HepG2 (cell line): ENCODE results near the gene C2orf49. TPM values are rescaled to one million over a fixed set of nuclear protein-coding genes. Genes with fewer than 3 reads are reported as not detected.

Source experiments
- HDAC2 ChIP-seq: sonication (generic); formaldehyde crosslinking; IDR thresholded peaks from 2 replicates; pipeline ENCODE4 v1.4.0; 2020; ENCODE audit warnings: missing genetic modification reagents
- JDP2 ChIP-seq: sonication (generic); formaldehyde crosslinking; IDR thresholded peaks from 2 replicates; pipeline ENCODE4 v1.8.1; 2022; ENCODE audit warnings: missing genetic modification reagents, borderline replicate concordance
- MEIS2 ChIP-seq: sonication (generic); formaldehyde crosslinking; IDR thresholded peaks from 2 replicates; pipeline ENCODE4 v1.9.0; 2021; ENCODE audit warnings: mild to moderate bottlenecking, missing genetic modification reagents
- NPAS2 ChIP-seq: sonication (generic); formaldehyde crosslinking; IDR thresholded peaks from 2 replicates; pipeline ENCODE4 v1.8.0; 2022; ENCODE audit warnings: mild to moderate bottlenecking, missing genetic modification reagents, borderline replicate concordance
- PRPF4 ChIP-seq: fragments of 200-400 bp; formaldehyde crosslinking; IDR thresholded peaks from 2 replicates; pipeline ENCODE4 v1.6.1; 2016; ENCODE audit warnings: low read length, low read depth; ENCODE audit not compliant: poor library complexity, severe bottlenecking
- SRSF9 ChIP-seq: fragments of 200-400 bp; formaldehyde crosslinking; IDR thresholded peaks from 2 replicates; pipeline ENCODE4 v1.6.1; 2018; ENCODE audit warnings: borderline replicate concordance, mild to moderate bottlenecking, low read depth, low read length; ENCODE audit not compliant: insufficient read depth, poor library complexity, severe bottlenecking
- ZNF296 ChIP-seq: sonication (generic); formaldehyde crosslinking; conservative IDR thresholded peaks from 2 replicates; pipeline ENCODE4 v1.5.0; 2020; ENCODE audit warnings: mild to moderate bottlenecking, missing genetic modification reagents
- ZNF33B ChIP-seq: sonication (generic); formaldehyde crosslinking; IDR thresholded peaks from 2 replicates; pipeline ENCODE4 v1.5.1; 2020; ENCODE audit warnings: mild to moderate bottlenecking, missing genetic modification reagents
- ZNF484 ChIP-seq: sonication (generic); formaldehyde crosslinking; IDR thresholded peaks from 2 replicates; pipeline ENCODE4 v1.5.1; 2020; ENCODE audit warnings: mild to moderate bottlenecking, low read depth, missing genetic modification reagents, borderline replicate concordance
- ZNF563 ChIP-seq: sonication (generic); formaldehyde crosslinking; IDR thresholded peaks from 2 replicates; pipeline ENCODE4 v1.8.0; 2022; ENCODE audit warnings: mild to moderate bottlenecking, moderate library complexity, missing genetic modification reagents
- polyA plus RNA-seq, 8 experiments: library from polyadenylated mRNA; depleted of rRNA in 3 of 8; stranded (reverse) in 7 of 8; unstranded in 1 of 8; fragments of >200 nt; fragmentation: Illumina TruSeq in 4 of 8; extraction: Trizol in 4 of 8; gene quantifications; 2 replicates each; pipeline versions ENCODE4 v1.2.1 to v1.2.3, GENCODE V29; 2011 to 2016; ENCODE audit warnings: low read depth in 4 of 8, missing spikeins in 1 of 8, mixed read lengths in 1 of 8; ENCODE audit not compliant: insufficient read depth in 1 of 8
- total RNA-seq, 5 experiments: library from RNA; depleted of rRNA; stranded (reverse); fragments of >200 nt; fragmentation: Illumina TruSeq; extraction: Trizol; gene quantifications; 2 replicates each; pipeline ENCODE4 v1.2.3, GENCODE V29; 2016; ENCODE audit warnings: low read depth in 1 of 5
- TF ChIP-seq, protein P1 (sequence below): sonication (generic); formaldehyde crosslinking; IDR thresholded peaks from 2 replicates; pipeline ENCODE4 v1.4.0; 2020; ENCODE audit warnings: missing genetic modification reagents
- TF ChIP-seq, protein P2 (sequence below), 2 experiments: IDR thresholded peaks; 2 replicates each; pipeline ENCODE4 v1.6.1; 2011 to 2012; ENCODE audit warnings: low read length in 2 of 2, borderline replicate concordance in 1 of 2, low read depth in 1 of 2, mild to moderate bottlenecking in 1 of 2, moderate library complexity in 1 of 2
- TF ChIP-seq, protein P3 (sequence below): sonication (generic); formaldehyde crosslinking; conservative IDR thresholded peaks from 2 replicates; pipeline ENCODE4 v1.4.0; 2020; ENCODE audit warnings: mild to moderate bottlenecking, missing genetic modification reagents, moderate library complexity
- TF ChIP-seq, protein P4 (sequence below), 2 experiments: sonication (generic) in 1 of 2; formaldehyde crosslinking in 1 of 2; IDR thresholded peaks; 2 replicates each; pipeline versions ENCODE4 v1.6.1 to v1.9.0; 2014 to 2022; ENCODE audit warnings: antibody characterized with exemption in 1 of 2, borderline replicate concordance in 1 of 2, inconsistent platforms in 1 of 2, low read depth in 1 of 2, missing genetic modification reagents in 1 of 2

The C2orf49 gene
- total and polyA plus RNA-seq, 2 of the 13 experiments (the other 11 are each of a cell fraction or from before 2014, with no cell fraction given), result 24.7 to 28.8 TPM

DNA sequence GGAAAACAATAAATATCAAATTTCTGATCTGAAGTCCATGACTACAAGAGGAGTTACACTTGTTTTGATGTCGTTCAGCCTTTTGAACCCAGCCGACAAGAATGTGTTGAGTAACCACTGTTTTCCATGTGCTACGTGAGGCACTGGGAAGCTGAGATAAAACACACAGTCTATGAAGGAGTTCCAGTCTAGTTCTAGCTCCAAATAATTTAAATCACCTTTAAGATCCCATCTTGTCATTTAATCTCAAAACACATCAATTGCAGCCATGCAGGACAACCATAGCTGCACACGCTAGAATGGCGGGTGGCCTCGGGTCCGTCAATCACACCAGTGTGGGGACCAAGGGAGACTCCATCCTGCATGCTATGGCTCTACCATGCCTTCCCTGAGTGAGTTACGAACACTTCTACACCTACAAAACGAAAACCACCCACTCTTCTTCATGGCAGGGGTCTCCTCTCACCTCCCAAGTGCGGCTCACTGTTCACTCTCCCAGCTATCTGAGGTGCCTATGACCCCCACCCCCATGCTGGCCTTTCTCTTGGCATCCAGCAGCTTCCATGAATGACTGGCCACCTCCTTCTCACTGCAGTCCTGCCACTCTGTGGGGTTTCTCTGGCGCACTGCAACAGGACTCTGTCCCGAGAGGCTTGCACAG, 57.7 kb downstream of the C2orf49 start (continued):
- TF ChIP-seq, protein P1, sequence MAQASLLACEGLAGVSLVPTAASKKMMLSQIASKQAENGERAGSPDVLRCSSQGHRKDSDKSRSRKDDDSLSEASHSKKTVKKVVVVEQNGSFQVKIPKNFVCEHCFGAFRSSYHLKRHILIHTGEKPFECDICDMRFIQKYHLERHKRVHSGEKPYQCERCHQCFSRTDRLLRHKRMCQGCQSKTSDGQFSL (CRISPR knock-in tag), result no peak
- no peak for TF ChIP-seq PRPF4
- no peak for TF ChIP-seq ZNF563
- no peak for TF ChIP-seq ZNF33B (CRISPR knock-in tag)
- TF ChIP-seq NPAS2 (CRISPR knock-in tag), result no peak
- TF ChIP-seq HDAC2 (CRISPR knock-in tag), result peak; percentile 80
- no peak for TF ChIP-seq ZNF484
- TF ChIP-seq, protein P2, sequence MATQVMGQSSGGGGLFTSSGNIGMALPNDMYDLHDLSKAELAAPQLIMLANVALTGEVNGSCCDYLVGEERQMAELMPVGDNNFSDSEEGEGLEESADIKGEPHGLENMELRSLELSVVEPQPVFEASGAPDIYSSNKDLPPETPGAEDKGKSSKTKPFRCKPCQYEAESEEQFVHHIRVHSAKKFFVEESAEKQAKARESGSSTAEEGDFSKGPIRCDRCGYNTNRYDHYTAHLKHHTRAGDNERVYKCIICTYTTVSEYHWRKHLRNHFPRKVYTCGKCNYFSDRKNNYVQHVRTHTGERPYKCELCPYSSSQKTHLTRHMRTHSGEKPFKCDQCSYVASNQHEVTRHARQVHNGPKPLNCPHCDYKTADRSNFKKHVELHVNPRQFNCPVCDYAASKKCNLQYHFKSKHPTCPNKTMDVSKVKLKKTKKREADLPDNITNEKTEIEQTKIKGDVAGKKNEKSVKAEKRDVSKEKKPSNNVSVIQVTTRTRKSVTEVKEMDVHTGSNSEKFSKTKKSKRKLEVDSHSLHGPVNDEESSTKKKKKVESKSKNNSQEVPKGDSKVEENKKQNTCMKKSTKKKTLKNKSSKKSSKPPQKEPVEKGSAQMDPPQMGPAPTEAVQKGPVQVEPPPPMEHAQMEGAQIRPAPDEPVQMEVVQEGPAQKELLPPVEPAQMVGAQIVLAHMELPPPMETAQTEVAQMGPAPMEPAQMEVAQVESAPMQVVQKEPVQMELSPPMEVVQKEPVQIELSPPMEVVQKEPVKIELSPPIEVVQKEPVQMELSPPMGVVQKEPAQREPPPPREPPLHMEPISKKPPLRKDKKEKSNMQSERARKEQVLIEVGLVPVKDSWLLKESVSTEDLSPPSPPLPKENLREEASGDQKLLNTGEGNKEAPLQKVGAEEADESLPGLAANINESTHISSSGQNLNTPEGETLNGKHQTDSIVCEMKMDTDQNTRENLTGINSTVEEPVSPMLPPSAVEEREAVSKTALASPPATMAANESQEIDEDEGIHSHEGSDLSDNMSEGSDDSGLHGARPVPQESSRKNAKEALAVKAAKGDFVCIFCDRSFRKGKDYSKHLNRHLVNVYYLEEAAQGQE (IDR thresholded peaks at IDR 0.05; ENCODE audit: borderline replicate concordance in 1 of 2, low read depth in 1 of 2, low read length in 2 of 2), result no peak
- TF ChIP-seq, protein P3, sequence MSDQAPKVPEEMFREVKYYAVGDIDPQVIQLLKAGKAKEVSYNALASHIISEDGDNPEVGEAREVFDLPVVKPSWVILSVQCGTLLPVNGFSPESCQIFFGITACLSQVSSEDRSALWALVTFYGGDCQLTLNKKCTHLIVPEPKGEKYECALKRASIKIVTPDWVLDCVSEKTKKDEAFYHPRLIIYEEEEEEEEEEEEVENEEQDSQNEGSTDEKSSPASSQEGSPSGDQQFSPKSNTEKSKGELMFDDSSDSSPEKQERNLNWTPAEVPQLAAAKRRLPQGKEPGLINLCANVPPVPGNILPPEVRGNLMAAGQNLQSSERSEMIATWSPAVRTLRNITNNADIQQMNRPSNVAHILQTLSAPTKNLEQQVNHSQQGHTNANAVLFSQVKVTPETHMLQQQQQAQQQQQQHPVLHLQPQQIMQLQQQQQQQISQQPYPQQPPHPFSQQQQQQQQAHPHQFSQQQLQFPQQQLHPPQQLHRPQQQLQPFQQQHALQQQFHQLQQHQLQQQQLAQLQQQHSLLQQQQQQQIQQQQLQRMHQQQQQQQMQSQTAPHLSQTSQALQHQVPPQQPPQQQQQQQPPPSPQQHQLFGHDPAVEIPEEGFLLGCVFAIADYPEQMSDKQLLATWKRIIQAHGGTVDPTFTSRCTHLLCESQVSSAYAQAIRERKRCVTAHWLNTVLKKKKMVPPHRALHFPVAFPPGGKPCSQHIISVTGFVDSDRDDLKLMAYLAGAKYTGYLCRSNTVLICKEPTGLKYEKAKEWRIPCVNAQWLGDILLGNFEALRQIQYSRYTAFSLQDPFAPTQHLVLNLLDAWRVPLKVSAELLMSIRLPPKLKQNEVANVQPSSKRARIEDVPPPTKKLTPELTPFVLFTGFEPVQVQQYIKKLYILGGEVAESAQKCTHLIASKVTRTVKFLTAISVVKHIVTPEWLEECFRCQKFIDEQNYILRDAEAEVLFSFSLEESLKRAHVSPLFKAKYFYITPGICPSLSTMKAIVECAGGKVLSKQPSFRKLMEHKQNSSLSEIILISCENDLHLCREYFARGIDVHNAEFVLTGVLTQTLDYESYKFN (CRISPR knock-in tag), result peak; percentile 79
- no peak for TF ChIP-seq MEIS2 (CRISPR knock-in tag)
- no peak for TF ChIP-seq ZNF296 (CRISPR knock-in tag)
- TF ChIP-seq, protein P4, sequence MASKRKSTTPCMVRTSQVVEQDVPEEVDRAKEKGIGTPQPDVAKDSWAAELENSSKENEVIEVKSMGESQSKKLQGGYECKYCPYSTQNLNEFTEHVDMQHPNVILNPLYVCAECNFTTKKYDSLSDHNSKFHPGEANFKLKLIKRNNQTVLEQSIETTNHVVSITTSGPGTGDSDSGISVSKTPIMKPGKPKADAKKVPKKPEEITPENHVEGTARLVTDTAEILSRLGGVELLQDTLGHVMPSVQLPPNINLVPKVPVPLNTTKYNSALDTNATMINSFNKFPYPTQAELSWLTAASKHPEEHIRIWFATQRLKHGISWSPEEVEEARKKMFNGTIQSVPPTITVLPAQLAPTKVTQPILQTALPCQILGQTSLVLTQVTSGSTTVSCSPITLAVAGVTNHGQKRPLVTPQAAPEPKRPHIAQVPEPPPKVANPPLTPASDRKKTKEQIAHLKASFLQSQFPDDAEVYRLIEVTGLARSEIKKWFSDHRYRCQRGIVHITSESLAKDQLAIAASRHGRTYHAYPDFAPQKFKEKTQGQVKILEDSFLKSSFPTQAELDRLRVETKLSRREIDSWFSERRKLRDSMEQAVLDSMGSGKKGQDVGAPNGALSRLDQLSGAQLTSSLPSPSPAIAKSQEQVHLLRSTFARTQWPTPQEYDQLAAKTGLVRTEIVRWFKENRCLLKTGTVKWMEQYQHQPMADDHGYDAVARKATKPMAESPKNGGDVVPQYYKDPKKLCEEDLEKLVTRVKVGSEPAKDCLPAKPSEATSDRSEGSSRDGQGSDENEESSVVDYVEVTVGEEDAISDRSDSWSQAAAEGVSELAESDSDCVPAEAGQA (IDR thresholded peaks at IDR 0.05; ENCODE audit: low read depth), result no peak
- TF ChIP-seq, protein P4 (CRISPR knock-in tag; IDR thresholded peaks at IDR 0.05; ENCODE audit: borderline replicate concordance), result no peak
- no peak for TF ChIP-seq SRSF9
- no peak for TF ChIP-seq JDP2 (CRISPR knock-in tag)
